Progenitor cell of endocrine pancreas (in vitro differentiated cells): ENCODE results near the gene LHX5. TPM values are rescaled to one million over a fixed set of nuclear protein-coding genes. Genes with fewer than 3 reads are reported as not detected.

Source experiments
- DNase-seq: peaks from one replicate; pipeline ENCODE4 v3.0.0; 2021; ENCODE audit warnings: low spot score; ENCODE audit not compliant: unreplicated experiment
- H3K27ac Mint-ChIP-seq: 2 replicates; pipeline ENCODE4 v1.8.0; 2021; ENCODE audit warnings: mild to moderate bottlenecking, moderate library complexity, mixed read lengths
- H3K27me3 Mint-ChIP-seq: 2 replicates; pipeline ENCODE4 v1.8.0; 2021; ENCODE audit warnings: mixed read lengths
- H3K36me3 Mint-ChIP-seq: 2 replicates; pipeline ENCODE4 v1.8.0; 2022; ENCODE audit warnings: mixed read lengths; ENCODE audit not compliant: insufficient read depth
- H3K4me1 Mint-ChIP-seq: 2 replicates; pipeline ENCODE4 v1.8.0; 2021; ENCODE audit warnings: low read depth, mixed read lengths
- H3K4me3 Mint-ChIP-seq: 2 replicates; pipeline ENCODE4 v1.8.0; 2021; ENCODE audit warnings: low read depth, mild to moderate bottlenecking, moderate library complexity, mixed read lengths
- H3K9me3 Mint-ChIP-seq: 2 replicates; pipeline ENCODE4 v1.8.0; 2021; ENCODE audit warnings: low read depth, mixed read lengths
- CTCF ChIP-seq: fragments of 200-600 bp; sonication (generic); IDR thresholded peaks from one replicate; pipeline ENCODE4 v1.5.0; 2021; ENCODE audit warnings: antibody characterized with exemption, mild to moderate bottlenecking; ENCODE audit not compliant: unreplicated experiment
- total RNA-seq: library from RNA; stranded (reverse); gene quantifications from 2 replicates; pipeline ENCODE4 v1.2.1, GENCODE V29; 2021

LHX5 gene
- total RNA-seq, 1 donor from 2014 or later: 0.41 TPM

DNA sequence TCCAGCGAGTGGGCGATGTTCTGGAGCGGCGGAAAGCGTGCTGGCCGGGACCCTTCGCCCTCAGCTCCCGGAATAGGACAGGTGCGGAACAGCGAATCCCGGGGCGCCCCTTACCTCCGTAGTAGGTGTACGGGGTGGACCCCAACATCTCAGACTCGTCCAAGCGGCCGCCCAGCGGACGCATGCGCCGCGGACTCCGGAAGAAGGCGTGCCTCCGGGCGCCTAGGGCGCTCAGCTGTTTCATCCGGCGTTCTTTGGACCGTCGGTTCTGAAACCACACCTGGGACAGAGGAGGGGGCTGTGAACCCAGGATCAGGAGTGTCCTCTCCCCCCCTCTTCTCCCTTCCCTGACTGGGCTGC, 4.5 kb downstream of the LHX5 start:
- Mint-ChIP-seq H3K9me3 (no peaks in the 10 kb centered on the region), H3K27me3 (peaks cover 82% of the 10 kb centered on the region), H3K4me3 (peak overlapping the region; percentile 63), H3K27ac (no peak overlapping the region), H3K4me1 (peaks cover 17% of the 10 kb centered on the region), H3K36me3 (no peaks in the 10 kb centered on the region)
- TF ChIP-seq CTCF: no peak
- no peak for DNase-seq

GRCh38 chr12:113466454-113467141, 5.1 kb downstream of the LHX5 start:
- peak overlapping the region; percentile 63 for H3K4me3 Mint-ChIP-seq
- peaks cover 17% of the 10 kb centered on the region for H3K4me1 Mint-ChIP-seq
- no peaks in the 10 kb centered on the region for H3K36me3 Mint-ChIP-seq
- DNase-seq: no peak
- peaks cover 82% of the 10 kb centered on the region for H3K27me3 Mint-ChIP-seq
- TF ChIP-seq CTCF: no peak
- H3K27ac Mint-ChIP-seq: no peak overlapping the region
- H3K9me3 Mint-ChIP-seq: no peaks in the 10 kb centered on the region

- H3K27ac Mint-ChIP-seq: peak overlapping the region; percentile 76
- no peak for DNase-seq
- H3K9me3 Mint-ChIP-seq: no peaks in the 10 kb centered on the region
- TF ChIP-seq CTCF: no peak
- peaks cover 17% of the 10 kb centered on the region for H3K4me1 Mint-ChIP-seq
- H3K36me3 Mint-ChIP-seq: no peaks in the 10 kb centered on the region
- H3K4me3 Mint-ChIP-seq: no peak overlapping the region
- peaks cover 82% of the 10 kb centered on the region for H3K27me3 Mint-ChIP-seq
These were observed 5.7 kb downstream of the LHX5 start for GRCh38 chr12:113465808-113466453.

GRCh38 chr12:113464852-113465719, 6.6 kb downstream of the LHX5 start:
- Mint-ChIP-seq H3K27me3 (peaks cover 82% of the 10 kb centered on the region), H3K4me1 (peaks cover 17% of the 10 kb centered on the region), H3K4me3 (peak overlapping the region; percentile 41), H3K36me3 (no peaks in the 10 kb centered on the region), H3K27ac (no peak overlapping the region), H3K9me3 (no peaks in the 10 kb centered on the region)
- peak; percentile 21 for TF ChIP-seq CTCF
- no peak for DNase-seq

GRCh38 chr12:113464452-113464775, 7.3 kb downstream of the LHX5 start:
- H3K9me3 Mint-ChIP-seq: no peaks in the 10 kb centered on the region
- H3K4me3 Mint-ChIP-seq: peak overlapping the region; percentile 14
- peaks cover 82% of the 10 kb centered on the region for H3K27me3 Mint-ChIP-seq
- no peak for DNase-seq
- no peak for TF ChIP-seq CTCF
- H3K4me1 Mint-ChIP-seq: peaks cover 17% of the 10 kb centered on the region
- H3K27ac Mint-ChIP-seq: no peak overlapping the region
- no peaks in the 10 kb centered on the region for H3K36me3 Mint-ChIP-seq
